OCI-LY1 (cell line): ENCODE measurements around the gene HSBP1L1.

ENCODE experiments used
- EZH2 ChIP-seq: fragments of 200-600 bp; sonication (generic), shearing (Covaris generic); IDR thresholded peaks from 2 replicates; pipeline ENCODE4 v1.8.0; 2017; ENCODE audit warnings: borderline replicate concordance, mixed run types, mild to moderate bottlenecking, antibody characterized with exemption, low read length, moderate library complexity, mixed read lengths
- TF ChIP-seq, protein P1 (sequence below): fragments of 200-600 bp; sonication (generic), shearing (Covaris generic); IDR thresholded peaks from 2 replicates; pipeline ENCODE4 v1.5.1; 2017; ENCODE audit warnings: mild to moderate bottlenecking, antibody characterized with exemption, low read length, moderate library complexity, mixed read lengths

GRCh38 chr18:79935499-79935898, 28.9 kb upstream of the HSBP1L1 start:
- TF ChIP-seq, protein P1, sequence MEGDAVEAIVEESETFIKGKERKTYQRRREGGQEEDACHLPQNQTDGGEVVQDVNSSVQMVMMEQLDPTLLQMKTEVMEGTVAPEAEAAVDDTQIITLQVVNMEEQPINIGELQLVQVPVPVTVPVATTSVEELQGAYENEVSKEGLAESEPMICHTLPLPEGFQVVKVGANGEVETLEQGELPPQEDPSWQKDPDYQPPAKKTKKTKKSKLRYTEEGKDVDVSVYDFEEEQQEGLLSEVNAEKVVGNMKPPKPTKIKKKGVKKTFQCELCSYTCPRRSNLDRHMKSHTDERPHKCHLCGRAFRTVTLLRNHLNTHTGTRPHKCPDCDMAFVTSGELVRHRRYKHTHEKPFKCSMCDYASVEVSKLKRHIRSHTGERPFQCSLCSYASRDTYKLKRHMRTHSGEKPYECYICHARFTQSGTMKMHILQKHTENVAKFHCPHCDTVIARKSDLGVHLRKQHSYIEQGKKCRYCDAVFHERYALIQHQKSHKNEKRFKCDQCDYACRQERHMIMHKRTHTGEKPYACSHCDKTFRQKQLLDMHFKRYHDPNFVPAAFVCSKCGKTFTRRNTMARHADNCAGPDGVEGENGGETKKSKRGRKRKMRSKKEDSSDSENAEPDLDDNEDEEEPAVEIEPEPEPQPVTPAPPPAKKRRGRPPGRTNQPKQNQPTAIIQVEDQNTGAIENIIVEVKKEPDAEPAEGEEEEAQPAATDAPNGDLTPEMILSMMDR, result no peak
- no peak for TF ChIP-seq EZH2
